CD4-positive, alpha-beta T cell treated with Interleukin-6 for 4 hours (primary cell): ENCODE measurements around the gene TMPRSS3.
A peak's percentile ranks its signal among the peaks of the same experiment; 100 is the strongest.

Experiments
- DNase-seq: peaks from one replicate; pipeline ENCODE4 v3.0.0-alpha.2; 2020; ENCODE audit warnings: mixed read lengths

Gene TMPRSS3

GRCh38 chr21:42349420-42350317, 46.2 kb downstream of the TMPRSS3 start:
- no peak for DNase-seq

- DNase-seq = no peak
These were observed 47.1 kb downstream of the TMPRSS3 start for GRCh38 chr21:42348762-42349161.

GRCh38 chr21:42347601-42348327, 48.1 kb downstream of the TMPRSS3 start:
- DNase-seq = no peak

GRCh38 chr21:42346866-42347600, 48.8 kb downstream of the TMPRSS3 start:
- no peak for DNase-seq

- no peak for DNase-seq
These were observed 49.4 kb downstream of the TMPRSS3 start for GRCh38 chr21:42346441-42346840.

- no peak for DNase-seq
These were observed 51.2 kb downstream of the TMPRSS3 start for GRCh38 chr21:42344631-42345030.

GRCh38 chr21:42343963-42344510, 51.8 kb downstream of the TMPRSS3 start:
- no peak for DNase-seq

GRCh38 chr21:42343556-42343955, 52.3 kb downstream of the TMPRSS3 start:
- no peak for DNase-seq

- DNase-seq = no peak
These were observed 52.8 kb downstream of the TMPRSS3 start for GRCh38 chr21:42343101-42343500.

GRCh38 chr21:42341776-42342542, 53.9 kb downstream of the TMPRSS3 start:
- no peak for DNase-seq

- no peak for DNase-seq
These were observed 55.4 kb downstream of the TMPRSS3 start for GRCh38 chr21:42340187-42341050.

- DNase-seq = no peak
These were observed 56.8 kb downstream of the TMPRSS3 start for GRCh38 chr21:42338729-42339715.

GRCh38 chr21:42337830-42338728, 57.8 kb downstream of the TMPRSS3 start:
- peak; percentile 86 for DNase-seq

GRCh38 chr21:42337276-42337675, 58.6 kb downstream of the TMPRSS3 start:
- DNase-seq = no peak

- DNase-seq = no peak
These were observed 59.8 kb downstream of the TMPRSS3 start for GRCh38 chr21:42336054-42336453.

GRCh38 chr21:42332557-42333317, 63.1 kb downstream of the TMPRSS3 start:
- no peak for DNase-seq

GRCh38 chr21:42331660-42332059, 64.2 kb downstream of the TMPRSS3 start:
- DNase-seq = no peak
